SK-N-SH (cell line): Measurements from ENCODE around the gene CERS6. TPM values are rescaled to one million over a fixed set of nuclear protein-coding genes. Genes with fewer than 3 reads are reported as not detected.

Source experiments
- CTCF ChIA-PET: fragments of 300-600, 350-600 bp; formaldehyde crosslinking; extraction: SDS; loops from one replicate; lab custom pipeline; 2021; lab: Yijun Ruan, JAX
- POLR2A ChIA-PET: fragments of 350-600 bp; sonication (Branson Sonifier 250); formaldehyde crosslinking; extraction: SDS; loops from one replicate; lab custom pipeline; 2020; ENCODE audit warnings: antibody characterized with exemption, inconsistent platforms; lab: Yijun Ruan, JAX
- DNase-seq: peaks from one replicate; pipeline ENCODE4 v3.0.0; 2012
- H2AFZ ChIP-seq: fragments of 200-600 bp; sonication (generic); 2 replicates; pipeline ENCODE4 v1.8.1; 2016; ENCODE audit warnings: antibody characterized with exemption, mild to moderate bottlenecking, low read depth
- H3F3A ChIP-seq: fragments of 200-600 bp; sonication (generic); replicated peaks from 2 replicates; pipeline ENCODE3; 2016; ENCODE audit warnings: antibody characterized with exemption, mild to moderate bottlenecking; ENCODE audit not compliant: insufficient read depth
- H3K27ac ChIP-seq, 2 experiments: fragments of 200-500 bp in 1 of 2; fragments of 200-600 bp in 1 of 2; sonication (Bioruptor generic) in 1 of 2; sonication (generic), shearing (Covaris generic) in 1 of 2; 2 replicates each; pipeline versions ENCODE4 v1.5.1 to v1.6.1; 2014 to 2016; ENCODE audit warnings: low read depth in 2 of 2, inconsistent platforms in 1 of 2, low read length in 1 of 2, mild to moderate bottlenecking in 1 of 2, mixed read lengths in 1 of 2
- H3K27me3 ChIP-seq: fragments of 200-600 bp; sonication (generic), shearing (Covaris generic); 2 replicates; pipeline ENCODE4 v1.6.1; 2016; ENCODE audit warnings: mixed run types; ENCODE audit not compliant: insufficient read depth
- H3K36me3 ChIP-seq, 2 experiments: fragments of 200-500 bp in 1 of 2; fragments of 200-600 bp in 1 of 2; sonication (Bioruptor generic) in 1 of 2; sonication (generic) in 1 of 2; replicated peaks in 1 of 2; 2 replicates each; pipeline versions ENCODE3 to v1.5.1; 2014 to 2016; ENCODE audit warnings: low read length in 1 of 2, mild to moderate bottlenecking in 1 of 2; ENCODE audit not compliant: insufficient read depth in 2 of 2, control insufficient read depth in 1 of 2
- H3K4me1 ChIP-seq, 2 experiments: fragments of 200-500 bp in 1 of 2; fragments of 200-600 bp in 1 of 2; sonication (Bioruptor generic) in 1 of 2; sonication (generic), shearing (Covaris generic) in 1 of 2; 2 replicates each; pipeline versions ENCODE4 v1.5.1 to v1.6.1; 2014 to 2016; ENCODE audit warnings: low read depth in 1 of 2, low read length in 1 of 2, mixed run types in 1 of 2; ENCODE audit not compliant: insufficient read depth in 2 of 2, control insufficient read depth in 1 of 2
- H3K4me2 ChIP-seq: fragments of 200-600 bp; sonication (generic), shearing (Covaris generic); 2 replicates; pipeline ENCODE4 v1.6.1; 2017; ENCODE audit warnings: mixed run types
- H3K4me3 ChIP-seq, 2 experiments: fragments of 200-500 bp in 1 of 2; fragments of 200-600 bp in 1 of 2; sonication (Bioruptor generic) in 1 of 2; sonication (generic), shearing (Covaris generic) in 1 of 2; 2 replicates each; pipeline versions ENCODE4 v1.5.1 to v1.8.1; 2014 to 2016; ENCODE audit warnings: low read depth in 2 of 2, inconsistent platforms in 1 of 2, low read length in 1 of 2, mild to moderate bottlenecking in 1 of 2, mixed read lengths in 1 of 2, moderate library complexity in 1 of 2
- H3K79me2 ChIP-seq: fragments of 200-600 bp; sonication (generic); 2 replicates; pipeline ENCODE4 v1.8.1; 2017; ENCODE audit warnings: mild to moderate bottlenecking; ENCODE audit not compliant: insufficient read depth
- H3K9ac ChIP-seq: fragments of 200-600 bp; sonication (generic); 2 replicates; pipeline ENCODE4 v1.6.1; 2017; ENCODE audit warnings: mixed run types
- H3K9me2 ChIP-seq: fragments of 200-600 bp; sonication (generic); 2 replicates; pipeline ENCODE4 v1.6.1; 2017; ENCODE audit warnings: mixed run types
- H3K9me3 ChIP-seq: fragments of 200-600 bp; sonication (generic); 2 replicates; pipeline ENCODE4 v1.6.1; 2017; ENCODE audit warnings: mixed run types, mild to moderate bottlenecking, moderate library complexity
- H4K20me1 ChIP-seq: fragments of 200-600 bp; sonication (generic); 2 replicates; pipeline ENCODE4 v1.6.1; 2017; ENCODE audit warnings: mild to moderate bottlenecking, mixed run types; ENCODE audit not compliant: insufficient read depth
- FOXJ3 ChIP-seq: sonication (generic); formaldehyde crosslinking; IDR thresholded peaks from 2 replicates; pipeline ENCODE4 v1.5.1; 2020; ENCODE audit warnings: mild to moderate bottlenecking, missing genetic modification reagents
- GABPA ChIP-seq: IDR thresholded peaks from 2 replicates; pipeline ENCODE4 v1.4.0; 2012; ENCODE audit warnings: low read depth, mild to moderate bottlenecking
- JUND ChIP-seq: IDR thresholded peaks from 2 replicates; pipeline ENCODE4 v1.4.0; 2012
- POLR2AphosphoS5 ChIP-seq: IDR thresholded peaks from 2 replicates; pipeline ENCODE4 v1.6.1; 2012; ENCODE audit warnings: low read depth, low read length
- RFX5 ChIP-seq: IDR thresholded peaks from 2 replicates; pipeline ENCODE4 v1.6.1; 2012; ENCODE audit warnings: mild to moderate bottlenecking, improper control_type of control experiment, low read length
- SIN3A ChIP-seq: IDR thresholded peaks from 2 replicates; pipeline ENCODE4 v1.6.1; 2012; ENCODE audit warnings: low read depth, mild to moderate bottlenecking, low read length, moderate library complexity, borderline replicate concordance
- SMC3 ChIP-seq: IDR thresholded peaks from 2 replicates; pipeline ENCODE4 v1.6.1; 2012; ENCODE audit warnings: low read depth, low read length, improper control_type of control experiment
- TAF1 ChIP-seq: IDR thresholded peaks from 2 replicates; pipeline ENCODE4 v1.6.1; 2012; ENCODE audit warnings: low read depth, mild to moderate bottlenecking, low read length, moderate library complexity, borderline replicate concordance
- TEAD4 ChIP-seq: IDR thresholded peaks from 2 replicates; pipeline ENCODE4 v1.4.0; 2012; ENCODE audit warnings: mild to moderate bottlenecking, borderline replicate concordance; ENCODE audit not compliant: insufficient read depth
- WGBS: methylation state at CpG from one replicate; pipeline ENCODE4 v1.1.6; 2017; ENCODE audit warnings: low lambda C conversion rate; 5-methylcytosine and 5-hydroxymethylcytosine counted together
- polyA plus RNA-seq, 3 experiments: library from polyadenylated mRNA; depleted of rRNA; stranded (reverse); fragments of >200 nt; gene quantifications; 2 replicates each; pipeline ENCODE4 v1.2.3, GENCODE V29; 2012
- TF ChIP-seq, protein P1 (sequence below): IDR thresholded peaks from 2 replicates; pipeline ENCODE4 v1.4.0; 2012; ENCODE audit warnings: low read depth, borderline replicate concordance
- TF ChIP-seq, protein P2 (sequence below): IDR thresholded peaks from 2 replicates; pipeline ENCODE4 v1.6.1; 2012; ENCODE audit warnings: mild to moderate bottlenecking, low read depth, low read length, moderate library complexity
- TF ChIP-seq, protein P3 (sequence below): fragments of 150-350 bp; IDR thresholded peaks from 2 replicates; pipeline ENCODE4 v1.6.1; 2017; ENCODE audit warnings: antibody characterized with exemption, low read length, low read depth, borderline replicate concordance
- TF ChIP-seq, protein P4 (sequence below): fragments of 150-350 bp; IDR thresholded peaks from 2 replicates; pipeline ENCODE4 v1.6.1; 2016; ENCODE audit warnings: mild to moderate bottlenecking, low read depth, low read length

The CERS6 gene
- polyA plus RNA-seq, 1 of the 3 experiments (the other 2 are of a cell fraction) = 1.8 TPM

DNA sequence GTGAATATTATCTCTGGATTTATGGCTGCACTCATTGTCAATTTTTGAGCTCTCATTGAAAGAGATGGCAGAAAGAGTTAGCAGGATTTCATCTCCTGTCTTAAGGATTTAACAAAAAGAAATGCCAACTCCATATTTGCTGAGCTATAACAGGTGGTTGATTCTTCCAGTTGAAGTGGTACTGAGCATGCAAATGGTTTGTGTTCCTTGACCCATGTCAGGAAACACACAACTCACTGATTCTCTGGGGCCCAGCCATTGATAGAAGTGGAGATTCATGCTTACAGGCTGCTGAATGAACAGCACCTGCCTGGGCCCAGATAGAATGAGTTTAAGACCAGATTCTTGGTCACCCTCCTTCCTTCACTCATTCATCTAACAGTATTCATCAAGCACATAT, 128.8 kb downstream of the CERS6 start:
- Histone ChIP-seq H3K27ac (peak overlapping the region; percentile 78 to 87), H3K9ac (no peak overlapping the region), H3K4me3 (no peak overlapping the region), H3F3A (peaks cover 12% of the 10 kb centered on the region), H3K36me3 (no peaks in the 10 kb centered on the region), H3K79me2 (no peaks in the 10 kb centered on the region), H2AFZ (no peak overlapping the region)
- CTCF ChIA-PET = no interaction called here
- TF ChIP-seq SIN3A = no peak
- no peak for TF ChIP-seq JUND
- TF ChIP-seq, all 33 proteins: peak for 0
- DNase-seq = no peak
- POLR2A ChIA-PET = no interaction called here
- Histone ChIP-seq H3K4me2 (no peak overlapping the region), H3K9me3 (no peaks in the 10 kb centered on the region), H3K27me3 (no peaks in the 10 kb centered on the region), H3K9me2 (no peaks in the 10 kb centered on the region), H4K20me1 (no peaks in the 10 kb centered on the region), H3K4me1 (peaks cover 7 to 16% of the 10 kb centered on the region in 2 experiments; a peak in 3 of 4 replicates)

DNA sequence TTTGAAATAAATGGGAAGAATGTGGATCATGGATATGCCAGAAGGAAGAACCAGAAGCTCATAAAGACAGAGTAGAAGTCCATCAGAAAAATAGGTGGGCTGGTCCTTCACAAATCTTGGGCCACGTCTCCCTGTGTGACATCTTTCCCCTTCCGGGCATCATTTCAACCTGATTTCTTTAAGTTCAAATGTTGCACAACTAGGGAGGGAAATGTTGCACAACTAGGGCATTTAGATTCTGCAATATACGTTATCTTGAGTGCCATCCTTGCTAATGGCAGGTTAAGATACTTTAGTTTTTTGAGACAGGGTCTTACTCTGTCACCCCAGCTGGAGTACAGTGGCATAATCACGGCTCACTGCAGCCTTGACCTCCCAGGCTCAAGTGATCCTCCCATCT, 129.6 kb downstream of the CERS6 start:
- no peaks in the 10 kb centered on the region for H3K9me2 ChIP-seq
- TF ChIP-seq, protein P1, sequence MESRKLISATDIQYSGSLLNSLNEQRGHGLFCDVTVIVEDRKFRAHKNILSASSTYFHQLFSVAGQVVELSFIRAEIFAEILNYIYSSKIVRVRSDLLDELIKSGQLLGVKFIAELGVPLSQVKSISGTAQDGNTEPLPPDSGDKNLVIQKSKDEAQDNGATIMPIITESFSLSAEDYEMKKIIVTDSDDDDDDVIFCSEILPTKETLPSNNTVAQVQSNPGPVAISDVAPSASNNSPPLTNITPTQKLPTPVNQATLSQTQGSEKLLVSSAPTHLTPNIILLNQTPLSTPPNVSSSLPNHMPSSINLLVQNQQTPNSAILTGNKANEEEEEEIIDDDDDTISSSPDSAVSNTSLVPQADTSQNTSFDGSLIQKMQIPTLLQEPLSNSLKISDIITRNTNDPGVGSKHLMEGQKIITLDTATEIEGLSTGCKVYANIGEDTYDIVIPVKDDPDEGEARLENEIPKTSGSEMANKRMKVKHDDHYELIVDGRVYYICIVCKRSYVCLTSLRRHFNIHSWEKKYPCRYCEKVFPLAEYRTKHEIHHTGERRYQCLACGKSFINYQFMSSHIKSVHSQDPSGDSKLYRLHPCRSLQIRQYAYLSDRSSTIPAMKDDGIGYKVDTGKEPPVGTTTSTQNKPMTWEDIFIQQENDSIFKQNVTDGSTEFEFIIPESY = no peak
- no peak for TF ChIP-seq SMC3
- no peak for TF ChIP-seq SIN3A
- TF ChIP-seq, protein P2, sequence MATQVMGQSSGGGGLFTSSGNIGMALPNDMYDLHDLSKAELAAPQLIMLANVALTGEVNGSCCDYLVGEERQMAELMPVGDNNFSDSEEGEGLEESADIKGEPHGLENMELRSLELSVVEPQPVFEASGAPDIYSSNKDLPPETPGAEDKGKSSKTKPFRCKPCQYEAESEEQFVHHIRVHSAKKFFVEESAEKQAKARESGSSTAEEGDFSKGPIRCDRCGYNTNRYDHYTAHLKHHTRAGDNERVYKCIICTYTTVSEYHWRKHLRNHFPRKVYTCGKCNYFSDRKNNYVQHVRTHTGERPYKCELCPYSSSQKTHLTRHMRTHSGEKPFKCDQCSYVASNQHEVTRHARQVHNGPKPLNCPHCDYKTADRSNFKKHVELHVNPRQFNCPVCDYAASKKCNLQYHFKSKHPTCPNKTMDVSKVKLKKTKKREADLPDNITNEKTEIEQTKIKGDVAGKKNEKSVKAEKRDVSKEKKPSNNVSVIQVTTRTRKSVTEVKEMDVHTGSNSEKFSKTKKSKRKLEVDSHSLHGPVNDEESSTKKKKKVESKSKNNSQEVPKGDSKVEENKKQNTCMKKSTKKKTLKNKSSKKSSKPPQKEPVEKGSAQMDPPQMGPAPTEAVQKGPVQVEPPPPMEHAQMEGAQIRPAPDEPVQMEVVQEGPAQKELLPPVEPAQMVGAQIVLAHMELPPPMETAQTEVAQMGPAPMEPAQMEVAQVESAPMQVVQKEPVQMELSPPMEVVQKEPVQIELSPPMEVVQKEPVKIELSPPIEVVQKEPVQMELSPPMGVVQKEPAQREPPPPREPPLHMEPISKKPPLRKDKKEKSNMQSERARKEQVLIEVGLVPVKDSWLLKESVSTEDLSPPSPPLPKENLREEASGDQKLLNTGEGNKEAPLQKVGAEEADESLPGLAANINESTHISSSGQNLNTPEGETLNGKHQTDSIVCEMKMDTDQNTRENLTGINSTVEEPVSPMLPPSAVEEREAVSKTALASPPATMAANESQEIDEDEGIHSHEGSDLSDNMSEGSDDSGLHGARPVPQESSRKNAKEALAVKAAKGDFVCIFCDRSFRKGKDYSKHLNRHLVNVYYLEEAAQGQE = no peak
- no peak for TF ChIP-seq FOXJ3
- no peak for TF ChIP-seq GABPA
- no peak for TF ChIP-seq POLR2AphosphoS5
- TF ChIP-seq TAF1 = no peak
- TF ChIP-seq, protein P3, sequence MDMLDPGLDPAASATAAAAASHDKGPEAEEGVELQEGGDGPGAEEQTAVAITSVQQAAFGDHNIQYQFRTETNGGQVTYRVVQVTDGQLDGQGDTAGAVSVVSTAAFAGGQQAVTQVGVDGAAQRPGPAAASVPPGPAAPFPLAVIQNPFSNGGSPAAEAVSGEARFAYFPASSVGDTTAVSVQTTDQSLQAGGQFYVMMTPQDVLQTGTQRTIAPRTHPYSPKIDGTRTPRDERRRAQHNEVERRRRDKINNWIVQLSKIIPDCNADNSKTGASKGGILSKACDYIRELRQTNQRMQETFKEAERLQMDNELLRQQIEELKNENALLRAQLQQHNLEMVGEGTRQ = no peak
- TF ChIP-seq TEAD4 = no peak
- TF ChIP-seq JUND = no peak
- TF ChIP-seq RFX5 = no peak
- TF ChIP-seq, protein P4, sequence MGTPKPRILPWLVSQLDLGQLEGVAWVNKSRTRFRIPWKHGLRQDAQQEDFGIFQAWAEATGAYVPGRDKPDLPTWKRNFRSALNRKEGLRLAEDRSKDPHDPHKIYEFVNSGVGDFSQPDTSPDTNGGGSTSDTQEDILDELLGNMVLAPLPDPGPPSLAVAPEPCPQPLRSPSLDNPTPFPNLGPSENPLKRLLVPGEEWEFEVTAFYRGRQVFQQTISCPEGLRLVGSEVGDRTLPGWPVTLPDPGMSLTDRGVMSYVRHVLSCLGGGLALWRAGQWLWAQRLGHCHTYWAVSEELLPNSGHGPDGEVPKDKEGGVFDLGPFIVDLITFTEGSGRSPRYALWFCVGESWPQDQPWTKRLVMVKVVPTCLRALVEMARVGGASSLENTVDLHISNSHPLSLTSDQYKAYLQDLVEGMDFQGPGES = no peak
- TF ChIP-seq, all 33 proteins: peak for 0
- no peak overlapping the region for H3K9ac ChIP-seq
- H3K36me3 ChIP-seq = no peaks in the 10 kb centered on the region
- 98% methylated on average over 4 of the region's 4 CpGs for WGBS
- H2AFZ ChIP-seq = no peak overlapping the region
- POLR2A ChIA-PET = no interaction called here
- H3K4me3 ChIP-seq = no peak overlapping the region
- H3K27me3 ChIP-seq = no peaks in the 10 kb centered on the region
- no peaks in the 10 kb centered on the region for H4K20me1 ChIP-seq
- peaks cover 12% of the 10 kb centered on the region for H3F3A ChIP-seq
- H3K4me2 ChIP-seq = no peak overlapping the region
- H3K9me3 ChIP-seq = no peaks in the 10 kb centered on the region
- CTCF ChIA-PET = no interaction called here
- H3K79me2 ChIP-seq = no peaks in the 10 kb centered on the region
- DNase-seq = no peak
- H3K27ac ChIP-seq = no peak overlapping the region
- peaks cover 7 to 16% of the 10 kb centered on the region in 2 experiments; a peak in 3 of 4 replicates for H3K4me1 ChIP-seq
